Right kidney (tissue), 1 donor: Measurements from ENCODE around the gene FIZ1.
"Not testable (repeated sequence)": the region's sequence is repeated elsewhere in the genome, so short reads cannot be mapped to it uniquely, and the experiment has no call there.

Source experiments
- DNase-seq: peaks from one replicate; pipeline ENCODE4 v3.0.0-alpha.2; 2016

FIZ1 gene

GRCh38 chr19:55573929-55574328, 25.4 kb downstream of the FIZ1 start:
- not testable (repeated sequence) for DNase-seq

DNA sequence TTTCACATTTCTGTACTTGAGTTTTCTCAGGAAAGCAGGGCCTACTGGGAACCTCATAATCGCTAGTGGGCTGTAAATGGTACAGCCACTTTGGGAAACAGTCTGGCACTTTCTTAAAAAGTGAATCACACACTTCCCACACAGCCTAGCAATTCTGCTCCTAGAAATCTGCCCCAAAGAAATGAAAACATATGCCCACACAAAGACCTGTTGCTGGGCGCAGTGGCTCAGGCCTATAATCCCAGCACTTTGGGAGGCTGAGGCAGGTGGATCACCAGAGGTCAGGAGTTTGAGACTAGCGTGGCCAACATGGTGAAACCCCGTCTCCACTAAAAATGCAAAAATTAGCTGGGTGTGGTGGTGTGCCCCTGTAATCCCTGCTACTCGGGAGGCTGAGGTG, 29.8 kb downstream of the FIZ1 start:
- DNase-seq, result not testable (repeated sequence)

DNA sequence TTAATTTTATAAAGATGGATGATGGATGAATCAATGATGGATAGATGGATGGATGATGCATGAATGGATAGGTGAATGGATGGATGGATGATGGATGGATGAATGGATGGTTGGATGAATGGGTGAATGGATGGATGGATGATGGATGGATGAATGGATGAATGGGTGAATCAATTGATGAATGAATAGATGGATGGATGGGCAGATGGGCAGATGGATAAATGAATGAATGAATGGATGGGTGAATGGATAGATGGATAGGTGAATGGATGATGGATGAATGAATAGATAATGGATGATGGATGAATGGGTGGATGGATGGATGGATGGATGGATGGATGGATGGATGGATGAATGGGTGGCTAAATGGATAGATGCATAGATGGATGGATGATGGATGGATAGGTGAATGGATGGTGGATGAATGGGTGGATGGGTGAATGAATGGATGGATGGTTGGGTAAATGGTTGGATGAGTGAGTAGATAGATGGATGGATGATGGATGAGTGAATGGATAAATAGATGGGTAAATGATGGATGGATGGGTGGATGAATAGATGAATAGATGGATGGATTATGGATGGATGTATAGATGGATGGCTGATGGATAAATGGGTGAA, 31.5 kb downstream of the FIZ1 start:
- DNase-seq, result no peak

- DNase-seq, result no peak
Observed at GRCh38 chr19:55566823-55567222, 32.5 kb downstream of the FIZ1 start.

GRCh38 chr19:55563261-55563690, 36.0 kb downstream of the FIZ1 start:
- peak; percentile 34 for DNase-seq

- DNase-seq, result no peak
Observed at GRCh38 chr19:55559684-55560083, 39.6 kb downstream of the FIZ1 start.

GRCh38 chr19:55554741-55555152, 44.6 kb downstream of the FIZ1 start:
- DNase-seq, result no peak

DNA sequence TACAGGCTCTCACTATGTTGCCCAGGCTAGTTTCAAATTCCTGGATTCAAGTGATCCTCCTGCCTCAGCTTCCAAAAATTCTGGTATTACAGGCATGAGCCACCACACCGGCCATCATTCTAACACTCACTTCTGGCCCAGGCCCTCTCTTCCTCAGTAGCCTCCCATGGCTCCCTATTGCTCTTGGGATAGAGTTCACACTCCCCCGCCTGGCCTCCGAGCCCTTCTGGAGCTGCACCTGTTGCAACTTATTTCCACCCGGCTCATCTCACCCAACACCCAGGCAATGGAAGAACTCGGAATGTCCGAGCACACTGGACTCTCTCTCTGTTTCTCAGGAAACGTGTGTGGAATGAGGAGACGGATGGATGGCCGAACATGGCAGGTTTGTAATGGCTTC, 45.0 kb downstream of the FIZ1 start:
- no peak for DNase-seq

DNA sequence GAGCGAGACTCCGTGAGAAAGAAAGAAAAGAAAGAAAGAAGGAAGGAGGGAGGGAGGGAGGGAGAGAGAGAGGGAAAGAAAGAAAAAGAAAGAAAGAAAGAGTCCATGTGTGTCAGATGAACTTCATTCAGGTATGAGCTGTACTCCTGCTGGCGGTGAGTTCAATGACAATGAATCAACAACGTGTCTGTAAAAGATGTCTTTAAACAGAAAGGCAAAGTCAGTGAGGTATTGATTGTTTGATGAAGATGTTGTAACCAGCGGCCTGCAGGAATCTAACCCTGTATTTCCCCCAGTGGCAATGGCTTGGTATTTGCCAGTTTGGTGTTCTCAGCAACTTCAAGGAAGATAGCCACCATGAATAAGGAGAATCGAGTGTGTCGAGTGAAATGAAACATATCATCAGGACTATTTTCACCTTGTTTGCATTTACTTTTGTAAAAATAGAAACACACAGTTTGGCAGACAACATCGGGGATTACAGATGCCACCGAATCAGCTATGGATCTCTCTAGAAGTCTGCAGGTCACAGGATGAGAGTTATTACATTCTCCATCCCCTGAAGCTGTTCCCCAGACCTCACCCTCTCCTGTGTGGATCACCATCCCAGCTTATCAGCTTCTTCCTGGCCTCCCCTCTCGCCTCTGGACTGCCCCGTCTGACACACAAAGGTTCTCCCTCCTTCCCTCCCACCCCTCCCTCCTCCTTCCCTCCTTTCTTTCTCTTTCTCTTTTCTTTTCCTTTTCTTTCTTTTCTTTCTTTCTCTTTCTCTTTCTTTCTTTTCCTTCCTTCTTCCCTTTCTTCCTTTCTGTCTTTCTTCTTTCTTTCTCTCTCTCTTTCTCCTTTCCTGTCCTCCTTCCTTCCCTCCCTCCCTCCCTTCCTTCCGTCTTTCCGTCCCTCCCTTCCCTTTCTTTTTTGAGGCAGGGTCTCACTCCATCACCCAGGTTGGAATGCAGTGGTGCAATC, 45.8 kb downstream of the FIZ1 start:
- no peak for DNase-seq

DNA sequence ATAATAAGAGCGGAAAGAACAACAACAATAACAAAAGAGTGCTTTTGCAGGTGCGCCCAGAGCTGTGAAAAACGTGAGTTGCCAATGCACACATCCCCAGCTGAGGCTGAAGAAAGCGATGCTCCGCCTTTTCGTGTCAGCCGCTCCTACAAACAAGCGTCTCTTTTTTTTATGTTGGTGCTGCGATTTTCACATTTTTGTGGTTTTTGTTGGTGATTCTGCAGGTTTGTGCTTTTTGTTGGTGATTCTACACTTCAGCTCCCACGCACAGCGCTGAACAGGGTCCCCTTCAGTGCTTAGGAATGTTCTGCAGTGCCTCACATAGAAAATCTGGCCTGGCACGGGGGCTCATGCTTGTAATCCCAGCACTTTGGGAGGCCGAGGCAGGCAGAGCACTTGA, 46.7 kb downstream of the FIZ1 start:
- no peak for DNase-seq

DNA sequence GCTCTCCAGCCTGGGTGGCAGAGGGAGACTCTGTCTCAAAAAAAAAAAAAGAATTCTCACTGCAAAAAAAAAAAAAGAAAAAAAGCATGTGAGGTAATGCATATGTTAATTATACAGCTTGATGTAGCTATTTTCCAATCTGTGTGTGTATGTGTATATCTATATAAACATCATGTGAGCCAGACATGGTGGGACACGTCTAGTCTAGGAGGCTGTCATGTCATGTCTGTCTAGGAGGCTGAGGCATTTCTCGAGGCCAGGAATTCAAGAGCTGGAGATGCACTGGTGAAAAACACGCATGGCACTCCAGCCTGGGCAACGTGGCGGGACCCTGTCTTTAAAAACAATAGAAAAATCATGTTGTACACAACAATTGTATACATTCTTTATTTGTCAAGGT, 47.1 kb downstream of the FIZ1 start:
- no peak for DNase-seq

DNA sequence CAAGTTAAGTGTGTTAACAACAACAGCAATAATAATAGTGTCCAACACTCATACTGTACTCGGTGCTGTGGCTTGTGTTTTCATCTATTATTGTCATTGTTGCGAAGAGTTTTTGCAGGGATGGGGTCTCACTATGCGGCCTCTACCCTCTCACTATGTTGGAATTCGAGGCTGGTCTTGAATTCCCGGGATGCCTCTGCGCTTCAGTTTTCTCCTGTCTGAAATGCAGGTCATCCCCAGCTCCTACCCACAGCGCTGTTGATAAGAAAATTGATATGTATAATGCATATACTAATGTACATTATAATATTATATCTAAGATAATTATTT, 49.0 kb downstream of the FIZ1 start:
- DNase-seq, result no peak

GRCh38 chr19:55549500-55550320, 49.6 kb downstream of the FIZ1 start:
- peak; percentile 85 for DNase-seq

DNA sequence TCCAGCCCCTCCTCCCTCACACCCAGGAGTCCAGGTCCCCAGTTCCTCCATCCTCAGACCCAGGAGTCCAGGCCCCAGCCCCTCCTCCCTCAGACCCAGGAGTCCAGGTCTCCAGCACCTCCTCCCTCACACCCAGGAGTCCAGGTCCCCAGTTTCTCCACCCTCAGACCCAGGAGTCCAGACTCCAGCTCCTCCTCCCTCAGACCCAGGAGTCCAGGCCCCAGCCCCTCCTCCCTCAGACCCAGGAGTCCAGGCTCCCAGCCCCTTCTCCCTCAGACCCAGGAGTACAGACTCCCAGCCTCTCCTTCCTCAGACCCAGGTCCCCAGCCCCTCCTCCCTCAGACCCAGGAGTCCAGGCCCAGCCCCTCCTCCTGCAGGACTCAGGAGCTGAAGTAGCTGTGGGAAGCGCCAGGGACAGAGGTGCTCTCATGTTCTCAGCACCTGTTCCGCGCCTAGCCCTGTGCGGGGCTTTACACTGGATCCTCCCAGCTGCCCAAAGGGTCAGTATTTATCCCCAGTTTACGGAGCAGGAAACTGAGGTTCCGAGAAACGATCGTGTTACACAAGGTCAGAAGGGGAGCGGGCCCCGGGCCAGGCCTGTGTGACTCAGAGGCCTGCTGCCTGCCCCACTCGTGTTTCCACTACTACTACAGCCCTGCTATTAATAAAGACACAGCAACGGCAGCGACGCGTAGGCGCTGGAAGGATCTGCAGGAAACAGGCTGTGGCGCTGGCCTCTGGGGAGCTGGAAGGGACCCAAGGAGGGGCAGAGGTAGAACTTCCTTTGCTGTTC, 52.3 kb downstream of the FIZ1 start:
- DNase-seq, result no peak

- DNase-seq, result no peak
Observed at GRCh38 chr19:55546011-55546410, 53.3 kb downstream of the FIZ1 start.

- no peak for DNase-seq
Observed at GRCh38 chr19:55545443-55545842, 53.9 kb downstream of the FIZ1 start, which contains the start of gene SBK3. Gene SBK3, minus strand, starts transcription at chr19:55545543. Its CDS starts 0 bp downstream, at chr19:55545543.

DNA sequence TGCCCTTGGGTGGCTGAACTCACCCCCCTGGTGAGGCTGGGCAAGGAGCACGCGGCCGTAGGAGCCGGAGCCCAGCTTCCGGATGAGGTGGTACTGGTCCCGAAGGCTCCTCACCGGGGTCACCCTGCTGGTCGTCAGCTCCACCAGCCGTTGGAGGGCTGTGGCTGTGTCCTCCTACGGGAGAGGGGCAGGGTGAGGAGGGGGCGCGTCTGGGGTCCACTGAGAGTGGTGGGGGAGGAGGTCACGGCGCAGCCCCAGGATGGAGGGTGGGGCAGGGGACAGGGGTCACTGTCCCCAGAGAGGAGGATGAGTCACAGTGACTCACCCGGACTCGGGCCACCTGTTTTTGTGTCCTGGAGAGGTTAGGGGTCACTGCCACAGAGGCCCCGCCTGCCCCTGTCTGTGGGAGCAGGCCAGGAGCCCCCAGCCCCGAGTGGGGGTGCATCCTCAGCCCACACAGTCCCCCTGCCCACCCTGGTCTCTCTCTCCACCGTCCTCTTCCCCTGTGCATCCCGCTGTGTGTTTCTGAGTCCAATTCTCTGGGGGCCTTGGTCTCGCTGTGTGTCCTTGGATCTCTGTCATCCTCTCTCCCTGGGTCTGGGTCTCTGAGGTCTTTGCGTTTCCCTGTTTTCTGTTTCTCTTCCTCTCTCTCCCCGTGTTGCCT, 54.4 kb downstream of the FIZ1 start:
- DNase-seq, result no peak

DNA sequence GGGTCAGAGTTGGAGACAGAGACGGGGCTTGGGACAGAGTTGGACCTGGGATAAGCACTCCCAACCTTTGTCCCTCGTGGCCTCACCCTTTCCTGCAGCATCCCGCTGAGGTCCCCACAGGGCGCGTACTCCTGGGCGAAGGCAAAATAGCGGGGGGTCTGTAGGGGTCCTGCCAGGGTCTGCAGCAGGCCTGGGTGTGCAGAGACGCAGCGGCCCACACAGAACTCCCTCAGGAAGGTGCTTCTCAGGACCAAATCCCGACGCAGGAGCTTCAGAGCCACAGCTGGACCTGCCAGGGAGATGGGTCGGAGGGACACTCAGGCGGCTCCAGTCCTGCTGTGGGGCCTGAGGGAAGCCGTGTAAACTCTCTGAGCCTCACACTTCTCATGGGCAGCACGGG, 55.3 kb downstream of the FIZ1 start:
- DNase-seq, result no peak

DNA sequence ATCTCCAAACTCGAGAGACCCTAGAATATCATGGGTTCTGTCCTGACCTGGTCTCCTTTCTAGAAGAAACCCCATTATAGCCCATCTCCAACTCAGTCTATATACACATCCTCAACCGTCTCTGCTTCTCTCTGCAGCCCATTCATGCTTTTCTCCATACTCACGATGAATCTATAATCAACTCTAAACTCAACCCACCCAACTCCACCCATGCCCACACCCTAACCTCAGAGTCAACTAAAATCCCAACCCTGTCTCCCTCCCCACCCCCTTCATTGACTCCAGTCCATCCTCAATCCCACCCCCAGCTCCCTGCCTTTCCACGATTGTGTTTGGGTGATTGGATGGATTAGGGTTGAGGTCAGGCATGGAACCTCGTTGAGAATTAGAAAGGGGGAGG, 55.8 kb downstream of the FIZ1 start:
- no peak for DNase-seq

DNA sequence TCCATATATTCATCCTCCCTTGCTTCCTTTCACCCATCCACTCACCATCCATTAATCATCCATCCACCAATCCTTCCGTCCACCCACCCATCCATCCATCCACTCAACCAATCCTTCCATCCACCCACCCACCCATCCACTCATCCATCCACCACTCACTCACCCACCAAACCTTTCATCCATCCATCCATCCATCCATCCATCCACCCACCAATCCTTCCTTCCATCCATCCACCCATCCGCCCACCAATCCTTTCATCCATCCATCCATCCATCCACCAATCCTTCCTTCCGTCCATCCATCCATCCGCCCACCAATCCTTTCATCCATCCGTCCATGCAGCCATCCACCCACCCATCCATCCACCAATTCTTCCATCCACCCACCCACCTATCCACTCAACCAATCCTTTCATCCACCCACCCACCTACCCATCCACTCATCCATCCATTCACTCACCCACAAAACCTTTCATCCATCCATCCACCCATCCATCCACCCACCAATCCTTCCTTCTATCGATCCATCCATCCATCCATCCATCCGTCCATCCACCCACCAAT, 56.9 kb downstream of the FIZ1 start:
- no peak for DNase-seq
